Amniotic epithelial cell (primary cell): ENCODE measurements around the gene FAM76A.
"Not testable (repeated sequence)": the region's sequence is repeated elsewhere in the genome, so short reads cannot be mapped to it uniquely, and the experiment has no call there.

Experiments used
- DNase-seq: peaks from one replicate; pipeline ENCODE4 v3.0.0-alpha.2; 2010; ENCODE audit warnings: low read depth

The FAM76A gene

DNA sequence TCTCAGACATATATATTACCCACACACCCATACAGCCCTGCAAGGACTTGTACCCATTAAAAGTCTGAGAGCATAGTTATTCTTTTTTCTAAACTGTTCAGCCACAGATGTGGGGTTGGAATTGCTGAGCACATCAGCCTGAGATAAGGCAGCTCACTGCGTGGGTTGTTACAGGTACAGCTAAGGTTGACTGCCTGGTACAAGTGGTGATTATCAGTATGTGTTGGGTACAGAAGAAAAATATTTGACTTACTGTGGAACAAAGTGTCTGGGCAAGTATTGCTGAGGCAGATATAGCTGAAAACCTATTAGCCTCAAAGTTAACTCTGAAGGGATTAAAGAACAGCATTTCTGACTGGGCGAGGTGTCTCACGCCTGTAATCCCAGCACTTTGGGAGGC is 52.3 kb downstream of the FAM76A start:
- DNase-seq, result no peak

DNA sequence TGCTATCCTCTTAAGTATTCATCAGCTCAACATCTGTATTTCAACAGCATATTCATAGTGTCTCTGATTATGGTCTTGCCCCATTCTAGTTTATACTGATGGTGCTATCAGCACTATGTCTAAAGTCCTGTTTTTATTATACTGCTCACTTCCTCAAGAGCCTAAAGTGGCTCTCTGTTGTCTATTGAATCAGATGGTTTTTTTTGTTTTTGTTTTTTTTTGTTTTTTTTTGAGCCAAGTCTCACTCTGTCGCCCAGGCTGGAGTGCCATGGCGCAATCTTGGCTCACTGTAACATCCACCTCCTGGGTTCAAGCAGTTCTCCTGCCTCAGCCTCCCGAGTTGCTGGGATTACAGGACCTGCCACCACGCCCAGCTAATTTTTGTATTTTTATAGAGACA is 53.4 kb downstream of the FAM76A start:
- DNase-seq, result no peak

DNA sequence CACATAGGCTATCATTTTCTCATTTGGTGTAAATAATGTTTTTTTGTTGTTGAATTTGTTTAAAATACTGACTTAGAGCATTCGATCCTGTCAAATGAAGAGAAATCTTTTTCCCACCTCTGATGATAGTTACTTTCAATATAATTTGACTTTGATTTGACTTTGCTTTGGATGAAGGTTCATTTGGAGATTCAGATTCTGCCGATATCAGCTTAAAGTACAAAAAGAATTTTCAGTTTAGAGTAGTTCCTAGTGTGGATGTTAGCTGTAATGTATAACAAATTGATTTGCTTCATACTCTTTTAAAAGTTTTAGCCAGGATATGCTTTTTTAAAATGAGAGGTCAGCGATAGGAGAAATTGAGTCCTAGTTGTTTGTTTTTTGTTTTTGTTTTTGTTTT is 57.2 kb downstream of the FAM76A start:
- DNase-seq, result no peak

DNA sequence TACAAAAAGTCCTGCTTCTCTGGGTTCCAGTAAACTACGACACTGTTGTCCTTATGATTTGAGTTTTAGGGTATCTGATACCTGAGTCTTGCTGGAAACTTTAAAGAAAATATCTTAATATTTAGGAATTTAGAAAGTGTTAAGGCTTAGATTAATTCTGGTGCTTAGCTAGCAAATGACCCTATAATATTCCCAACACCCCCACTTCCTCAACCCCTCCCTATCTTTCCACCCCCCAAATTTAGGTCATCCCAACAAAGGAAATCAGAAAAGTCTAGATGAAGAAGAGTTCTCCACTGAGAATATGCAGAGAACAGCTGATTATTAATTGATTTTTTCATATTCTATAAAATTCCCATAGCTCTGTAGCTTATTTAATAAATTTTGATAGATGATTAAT is 58.9 kb downstream of the FAM76A start:
- no peak for DNase-seq

DNA sequence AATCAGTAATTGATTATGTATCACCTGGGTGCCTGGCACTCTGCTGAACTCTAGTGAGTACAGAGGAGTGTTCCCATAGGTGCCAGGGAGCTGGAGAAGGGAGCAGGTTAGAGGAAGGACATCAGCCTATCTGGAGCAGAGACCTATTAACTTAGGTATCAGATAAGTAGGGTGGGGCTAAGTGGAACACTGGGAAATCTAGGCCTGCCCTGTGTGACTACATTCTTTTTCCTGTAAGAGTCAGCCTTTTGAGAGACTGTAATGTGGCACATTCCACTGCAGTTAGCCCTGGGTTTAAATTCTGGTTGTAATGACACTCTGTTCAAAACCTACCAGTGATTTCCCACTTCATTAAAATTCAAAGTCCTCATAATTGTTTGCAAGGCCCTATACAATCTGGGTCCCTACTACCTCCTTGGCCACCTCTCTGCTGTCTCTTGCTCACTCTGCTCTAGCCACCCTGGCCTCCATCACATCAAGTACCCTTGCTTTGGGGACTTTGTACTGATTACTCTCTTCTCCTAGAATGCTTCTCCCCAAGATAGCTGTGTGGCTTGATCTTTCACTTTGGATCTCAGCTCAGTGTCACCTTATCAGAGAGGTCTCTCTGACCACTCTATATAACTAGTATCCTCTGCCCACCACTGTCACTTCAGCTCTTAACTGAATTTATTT is 60.2 kb downstream of the FAM76A start:
- DNase-seq, result no peak

DNA sequence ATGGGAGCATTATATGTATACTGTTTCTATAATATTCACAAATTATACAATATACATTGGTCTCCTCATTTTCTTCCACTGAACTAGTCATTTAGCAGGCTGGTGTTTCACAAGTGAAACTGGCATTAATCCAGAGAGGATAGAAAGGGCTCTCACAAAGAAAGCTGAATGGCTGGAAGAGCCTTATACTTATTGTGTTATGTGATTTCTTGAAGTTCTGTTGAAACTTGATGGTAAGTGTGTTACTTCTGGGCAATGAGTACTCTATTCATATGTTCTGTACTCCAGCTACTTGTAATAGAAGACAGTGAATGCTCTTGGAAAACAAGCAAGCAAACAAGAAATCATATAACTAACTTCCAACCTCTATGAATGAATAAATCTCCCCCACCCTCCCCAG is 62.1 kb downstream of the FAM76A start:
- DNase-seq, result peak; percentile 81

DNA sequence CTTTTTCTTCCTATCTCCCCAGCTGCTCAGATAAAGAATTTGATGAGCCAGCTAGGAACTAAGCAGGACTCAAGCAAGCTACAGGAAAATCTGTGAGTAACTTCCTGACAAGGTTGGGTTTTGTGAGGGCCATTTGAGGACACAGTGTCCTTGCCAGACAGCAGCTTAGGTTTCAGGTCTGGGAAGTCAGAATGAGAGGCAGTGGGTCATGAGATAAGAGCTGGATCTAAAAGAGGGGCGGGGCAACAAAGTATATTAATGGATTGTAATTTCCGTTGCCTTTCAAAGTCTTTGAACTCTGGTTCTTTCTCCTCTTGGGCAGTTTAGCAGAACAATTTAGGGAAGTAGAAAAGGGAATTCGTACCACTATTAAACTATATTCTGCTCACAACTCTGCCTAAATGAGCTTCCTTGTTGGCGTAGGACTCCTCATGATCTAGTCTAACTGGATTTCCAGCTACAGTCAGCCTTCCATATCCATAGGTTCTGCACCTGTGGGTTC is 63.8 kb downstream of the FAM76A start:
- peak; percentile 67 for DNase-seq

DNA sequence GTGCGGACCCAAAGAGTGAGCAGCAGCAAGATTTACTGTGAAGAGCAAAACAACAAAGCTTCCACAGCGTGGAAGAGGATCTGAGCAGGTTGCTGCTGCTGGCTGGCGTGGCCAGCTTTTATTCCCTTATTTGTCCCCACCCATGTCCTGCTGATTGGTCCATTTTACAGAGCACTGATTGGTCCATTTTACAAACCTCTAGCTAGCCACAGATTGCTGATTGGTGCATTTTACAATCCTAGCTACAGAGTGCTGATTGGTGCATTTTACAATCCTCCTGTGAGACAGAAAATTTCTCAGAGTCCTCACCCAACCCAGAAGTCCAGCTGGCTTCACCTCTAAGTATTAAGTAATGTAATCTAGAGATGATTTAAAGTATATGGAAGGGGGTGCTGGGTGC is 64.5 kb downstream of the FAM76A start:
- DNase-seq, result peak; percentile 22

DNA sequence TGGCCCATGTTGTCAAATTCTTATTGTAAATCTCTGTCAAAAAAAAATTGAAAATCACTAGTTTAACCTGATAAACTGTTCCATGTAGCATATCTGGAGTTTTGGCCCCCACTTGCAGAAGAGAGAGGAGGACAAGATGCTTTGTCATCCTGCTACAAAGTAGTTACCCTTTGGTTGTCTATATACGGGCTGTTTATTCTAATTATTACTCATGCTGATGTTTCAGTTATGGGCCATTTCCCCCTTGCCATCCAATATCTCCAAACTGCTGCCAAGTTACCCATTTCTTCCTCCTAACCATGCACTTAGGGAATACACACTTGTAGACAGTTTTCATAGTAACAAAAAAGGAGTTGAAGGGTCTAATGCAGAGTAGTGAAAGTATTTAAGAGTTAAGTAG is 69.8 kb downstream of the FAM76A start:
- DNase-seq, result no peak

DNA sequence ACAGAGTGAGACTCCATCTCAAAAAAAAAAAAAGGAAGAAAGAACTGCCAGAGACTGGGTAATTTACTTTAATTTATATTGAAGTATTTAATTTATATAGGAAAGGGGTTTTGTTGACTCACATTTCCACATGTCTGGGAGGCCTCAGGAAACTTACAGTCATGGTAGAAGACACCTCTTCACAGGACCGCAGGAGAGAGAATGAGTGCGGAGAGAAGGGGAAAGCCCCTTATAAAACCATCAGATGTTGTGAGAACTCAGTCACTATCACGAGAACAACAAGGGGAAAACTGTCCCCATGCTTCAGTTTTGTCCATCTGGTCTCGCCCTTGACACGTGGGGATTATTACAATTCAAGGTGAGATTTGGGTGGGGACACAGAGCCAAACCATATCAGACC is 79.0 kb downstream of the FAM76A start:
- DNase-seq, result no peak

DNA sequence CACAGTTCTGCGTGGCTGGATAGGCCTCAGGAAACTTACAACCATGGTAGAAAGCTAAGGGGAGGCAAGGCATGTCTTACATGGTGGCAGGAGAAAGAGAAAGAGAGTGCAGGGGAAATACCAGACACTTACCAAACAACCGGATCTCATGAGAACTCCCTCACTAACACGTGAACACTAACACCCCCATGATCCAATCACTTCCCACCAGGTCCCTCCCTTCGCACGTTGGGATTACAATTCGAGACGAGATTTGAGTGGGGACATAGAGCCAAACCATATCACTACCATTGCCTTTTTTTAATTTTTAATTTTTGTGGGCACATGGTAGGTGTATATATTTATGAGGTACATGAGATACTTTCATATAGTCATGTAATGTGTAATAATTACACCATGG is 81.0 kb downstream of the FAM76A start:
- DNase-seq, result no peak

DNA sequence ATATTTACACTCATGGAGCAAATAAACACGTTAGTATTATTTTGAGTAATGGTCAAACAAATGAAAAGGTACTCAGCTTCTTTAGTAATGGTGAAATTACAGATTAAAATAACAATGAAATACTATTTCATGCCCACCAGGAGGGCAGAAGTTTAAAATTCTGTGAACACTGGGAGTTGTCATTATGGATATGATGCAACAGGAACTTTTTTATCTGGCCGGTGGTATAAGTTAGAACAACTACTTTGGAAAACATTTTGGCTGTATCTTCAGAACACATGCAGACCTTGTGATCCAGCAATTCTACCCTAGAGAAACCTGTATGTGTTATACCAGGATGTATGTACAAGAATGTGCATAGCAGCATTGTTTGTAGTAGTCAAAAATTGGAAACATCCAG is 81.6 kb downstream of the FAM76A start:
- no peak for DNase-seq

DNA sequence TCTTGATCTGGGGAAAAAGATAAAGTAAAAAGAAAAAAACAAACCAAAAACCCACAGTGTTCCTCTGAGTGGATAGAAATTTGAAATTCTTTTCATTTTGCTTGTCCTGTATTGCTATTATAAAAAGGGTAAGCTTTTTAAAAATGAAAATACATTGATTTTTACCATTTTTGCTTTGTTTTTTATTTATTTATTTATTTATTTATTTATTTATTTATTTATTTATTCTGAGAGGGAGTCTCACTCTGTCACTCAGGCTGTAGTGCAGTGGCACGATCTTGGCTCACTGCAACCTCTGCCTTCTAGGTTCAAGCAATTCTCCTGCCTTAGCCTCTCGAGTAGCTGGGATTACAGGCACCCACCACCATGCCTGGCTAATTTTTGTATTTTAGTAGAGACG is 82.4 kb downstream of the FAM76A start:
- DNase-seq, result not testable (repeated sequence)

DNA sequence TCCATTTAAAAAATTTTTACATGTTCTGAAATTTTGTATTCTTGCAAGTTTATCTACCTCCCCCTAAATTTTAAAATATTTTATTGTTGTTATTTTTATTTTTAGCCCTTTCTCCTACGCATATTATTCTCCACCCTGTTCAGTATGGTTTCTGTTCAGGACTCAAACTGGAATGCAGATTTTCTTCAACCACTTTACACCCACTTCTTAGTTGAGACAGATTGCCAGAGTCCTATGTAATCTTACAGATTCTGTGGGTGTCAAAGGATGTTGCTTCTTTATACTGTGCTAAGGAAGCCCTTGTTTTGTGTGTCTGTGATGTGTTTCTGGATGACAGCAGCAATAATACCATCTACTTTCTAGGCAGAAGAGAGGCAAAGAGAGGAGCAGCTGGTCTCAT is 84.1 kb downstream of the FAM76A start:
- no peak for DNase-seq

DNA sequence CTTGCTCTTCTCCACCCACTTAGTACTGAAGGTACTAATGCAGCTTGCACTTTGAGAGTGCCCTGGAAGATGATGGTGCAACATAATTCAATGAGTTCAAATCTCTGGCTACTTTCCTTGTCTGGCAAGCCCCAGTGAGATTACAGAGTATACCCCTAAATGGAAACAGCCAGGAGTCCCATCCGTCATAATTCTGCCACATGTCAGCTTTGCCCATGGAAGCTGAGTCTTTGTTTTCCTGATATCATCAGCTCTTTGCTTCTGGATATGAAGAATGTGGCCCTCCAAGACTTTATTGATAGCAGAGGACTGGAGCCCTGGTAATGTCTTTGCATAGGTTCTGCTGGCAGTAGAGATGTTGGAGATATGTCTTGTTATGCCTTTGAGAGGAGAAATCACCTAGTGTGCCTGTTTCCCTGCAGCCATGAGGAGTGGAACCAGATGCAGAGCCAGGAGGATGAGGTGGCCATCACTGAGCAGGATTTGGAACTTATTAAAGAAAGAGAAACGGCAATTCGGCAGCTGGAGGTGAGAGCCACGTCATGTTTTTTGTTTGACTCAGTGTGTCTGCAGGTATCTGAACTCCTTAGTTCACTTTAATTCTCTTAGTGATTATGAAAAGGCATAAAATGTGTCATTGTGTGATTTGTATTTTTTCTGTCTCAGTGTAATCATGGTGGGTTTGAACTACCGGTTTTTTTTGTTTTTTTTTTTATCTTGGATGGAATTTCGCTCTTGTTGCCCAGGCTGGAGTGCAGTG is 86.2 kb downstream of the FAM76A start:
- DNase-seq, result no peak
